ENCODE measurements around the gene BRD4. TPM values are rescaled to one million over a fixed set of nuclear protein-coding genes. Genes with fewer than 3 reads are reported as not detected.
A peak's percentile ranks its signal among the peaks of the same experiment; 100 is the strongest.

Gene BRD4
- total RNA-seq, 1 donor from 2014 or later = 104 TPM

GRCh38 chr19:15285896-15286591 is 46.3 kb downstream of the BRD4 start:
- H3K27me3 ChIP-seq (ENCODE audit: low read depth) = no peaks in the 10 kb centered on the region
- intact Hi-C loops (cut with DNase I) = no loop called here
- H3K4me1 ChIP-seq = peaks cover 100% of the 10 kb centered on the region
- no peak overlapping the region for H3K4me3 ChIP-seq
- ATAC-seq (peak in 1 of 2 donors; percentile 31), DNase-seq (no peak)
- H3K36me3 ChIP-seq = no peaks in the 10 kb centered on the region
- no peaks in the 10 kb centered on the region for H3K9me3 ChIP-seq
- TF ChIP-seq CTCF (IDR thresholded peaks at IDR 0.05) = no peak
- H3K27ac ChIP-seq = no peak overlapping the region

- no peak overlapping the region for H3K4me3 ChIP-seq
- TF ChIP-seq CTCF (IDR thresholded peaks at IDR 0.05) = no peak
- no peaks in the 10 kb centered on the region for H3K27me3 ChIP-seq (ENCODE audit: low read depth)
- no peaks in the 10 kb centered on the region for H3K36me3 ChIP-seq
- intact Hi-C loops (cut with DNase I) = no loop called here
- H3K4me1 ChIP-seq = peaks cover 100% of the 10 kb centered on the region
- DNase-seq (no peak), ATAC-seq (no peak)
- no peaks in the 10 kb centered on the region for H3K9me3 ChIP-seq
- H3K27ac ChIP-seq = no peak overlapping the region
Measured at GRCh38 chr19:15284896-15285295, 47.4 kb downstream of the BRD4 start.

- DNase-seq (no peak), ATAC-seq (no peak)
- Histone ChIP-seq H3K9me3 (no peaks in the 10 kb centered on the region), H3K27ac (peak overlapping the region; percentile 12), H3K4me1 (peaks cover 100% of the 10 kb centered on the region), H3K36me3 (no peaks in the 10 kb centered on the region), H3K27me3 (ENCODE audit: low read depth) (no peaks in the 10 kb centered on the region), H3K4me3 (no peak overlapping the region)
- TF ChIP-seq CTCF (IDR thresholded peaks at IDR 0.05) = no peak
- intact Hi-C loops (cut with DNase I) = no loop called here
Measured at GRCh38 chr19:15284091-15284490, 48.2 kb downstream of the BRD4 start.

GRCh38 chr19:15283141-15283883 is 49.0 kb downstream of the BRD4 start:
- Histone ChIP-seq H3K27me3 (ENCODE audit: low read depth) (no peaks in the 10 kb centered on the region), H3K4me3 (no peak overlapping the region), H3K9me3 (no peaks in the 10 kb centered on the region), H3K27ac (peak overlapping the region; percentile 12), H3K36me3 (no peaks in the 10 kb centered on the region), H3K4me1 (peaks cover 100% of the 10 kb centered on the region)
- ATAC-seq (peak; percentile 51 to 72), DNase-seq (no peak)
- TF ChIP-seq CTCF (IDR thresholded peaks at IDR 0.05) = no peak
- intact Hi-C loops (cut with DNase I) = no loop called here

- H3K4me1 ChIP-seq = peaks cover 100% of the 10 kb centered on the region
- H3K4me3 ChIP-seq = no peak overlapping the region
- intact Hi-C loops (cut with DNase I) = no loop called here
- no peaks in the 10 kb centered on the region for H3K27me3 ChIP-seq (ENCODE audit: low read depth)
- ATAC-seq = peak in 1 of 2 donors; percentile 2
- no peak for DNase-seq
- TF ChIP-seq CTCF (IDR thresholded peaks at IDR 0.05) = no peak
- H3K36me3 ChIP-seq = no peaks in the 10 kb centered on the region
- H3K27ac ChIP-seq = no peak overlapping the region
- H3K9me3 ChIP-seq = no peaks in the 10 kb centered on the region
Measured at GRCh38 chr19:15282311-15282705, 50.0 kb downstream of the BRD4 start.

Data from lower lobe of right lung (tissue), 2 donors.